NOMO-1 (cell line): ENCODE data around the gene LRATD1.

Experiments used
- DNase-seq, 2 experiments: peaks; one replicate each; lab custom pipeline; 2025; ENCODE audit not compliant: unreplicated experiment in 2 of 2; lab: John Stamatoyannopoulos, UW

Gene LRATD1

GRCh38 chr2:14633061-14633460, 544 bp downstream of the LRATD1 start:
- DNase-seq, result no peak

DNA sequence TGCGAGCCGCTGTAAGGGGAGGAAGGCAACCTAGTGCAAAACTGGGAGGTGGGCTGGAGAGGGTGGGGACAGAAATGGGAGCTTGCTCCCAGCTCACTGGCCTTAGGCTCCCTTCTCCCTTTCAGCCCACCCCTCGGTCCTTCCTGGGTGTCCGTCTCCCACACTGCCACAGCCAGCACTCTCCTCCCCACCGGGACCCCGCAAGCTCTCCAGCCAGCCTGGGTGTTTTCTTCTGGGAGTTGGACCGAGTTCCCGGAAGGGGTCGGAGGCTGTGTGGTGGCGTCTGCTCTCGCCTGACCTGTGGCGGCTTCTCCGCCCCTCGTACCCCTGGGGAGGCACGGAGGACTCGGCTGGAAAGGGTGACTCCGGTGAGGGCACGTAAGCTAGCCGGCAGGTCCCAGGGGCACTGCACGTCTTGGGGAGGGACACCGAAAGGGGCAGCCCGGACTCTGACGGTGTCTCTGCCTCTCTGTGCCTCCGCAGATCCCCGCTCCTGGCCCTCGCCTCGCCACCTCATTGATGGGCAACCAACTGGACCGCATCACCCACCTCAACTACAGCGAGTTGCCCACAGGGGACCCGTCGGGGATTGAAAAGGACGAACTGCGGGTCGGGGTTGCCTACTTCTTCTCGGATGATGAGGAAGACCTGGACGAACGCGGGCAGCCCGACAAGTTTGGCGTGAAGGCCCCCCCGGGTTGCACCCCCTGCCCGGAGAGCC, 1.1 kb downstream of the LRATD1 start:
- DNase-seq, result no peak

DNA sequence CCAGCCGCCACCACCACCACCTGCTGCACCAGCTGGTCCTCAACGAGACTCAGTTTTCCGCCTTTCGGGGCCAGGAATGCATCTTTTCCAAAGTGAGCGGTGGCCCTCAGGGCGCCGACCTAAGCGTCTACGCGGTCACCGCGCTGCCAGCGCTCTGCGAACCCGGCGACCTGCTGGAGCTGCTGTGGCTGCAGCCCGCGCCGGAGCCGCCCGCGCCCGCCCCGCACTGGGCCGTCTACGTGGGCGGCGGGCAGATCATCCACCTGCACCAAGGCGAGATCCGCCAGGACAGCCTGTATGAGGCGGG, 1.6 kb downstream of the LRATD1 start:
- no peak for DNase-seq

GRCh38 chr2:14634489-14635390, 2.2 kb downstream of the LRATD1 start:
- DNase-seq, result no peak

GRCh38 chr2:14635391-14635871, 2.9 kb downstream of the LRATD1 start:
- DNase-seq, result no peak

- no peak for DNase-seq
These were observed 6.0 kb downstream of the LRATD1 start for GRCh38 chr2:14638488-14638887.

GRCh38 chr2:14641116-14641515, 8.6 kb downstream of the LRATD1 start:
- DNase-seq, result no peak

- DNase-seq, result no peak
These were observed 10.0 kb downstream of the LRATD1 start for GRCh38 chr2:14642499-14642898.

DNA sequence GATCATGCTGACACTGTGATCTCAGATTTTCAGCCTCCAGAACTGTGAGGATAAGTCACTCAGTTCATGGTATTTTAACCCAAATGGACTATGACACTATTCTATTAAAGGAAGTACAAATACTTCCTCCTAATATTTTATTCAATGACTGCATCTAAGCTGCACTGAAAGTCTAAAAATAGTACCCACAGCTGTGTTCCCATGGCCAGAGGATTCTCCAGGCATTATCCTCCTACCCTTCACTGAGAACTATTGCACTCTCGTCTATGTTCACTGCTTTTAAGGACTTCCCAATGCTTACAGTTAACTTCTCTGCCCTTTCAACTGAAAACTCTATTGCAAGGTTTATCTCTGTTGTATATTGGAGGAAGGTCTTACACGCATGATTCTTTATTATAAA, 15.2 kb downstream of the LRATD1 start:
- no peak for DNase-seq

DNA sequence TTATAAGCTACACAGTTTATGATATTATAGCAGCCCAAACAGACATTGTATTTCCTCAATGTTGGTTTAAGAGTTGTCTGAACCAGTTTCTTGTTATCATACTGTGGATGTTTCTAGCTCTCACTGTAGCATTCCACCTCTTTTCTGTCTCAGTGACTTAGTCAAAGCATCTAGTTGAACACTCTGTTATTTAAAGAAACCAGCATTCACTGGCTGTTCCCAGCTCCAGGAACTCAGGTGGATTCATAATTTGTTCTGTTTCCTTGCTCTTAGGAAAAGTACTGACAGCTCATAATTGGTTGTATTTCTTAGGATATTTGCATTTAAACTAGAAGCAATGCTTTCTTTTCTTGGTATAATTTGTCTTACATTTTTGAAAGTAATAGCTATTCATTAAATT, 17.5 kb downstream of the LRATD1 start:
- no peak for DNase-seq

GRCh38 chr2:14654835-14655282, 22.3 kb downstream of the LRATD1 start:
- DNase-seq, result no peak

- DNase-seq, result no peak
These were observed 23.6 kb downstream of the LRATD1 start for GRCh38 chr2:14656146-14656545.

GRCh38 chr2:14661163-14661562, 28.6 kb downstream of the LRATD1 start:
- DNase-seq, result no peak

DNA sequence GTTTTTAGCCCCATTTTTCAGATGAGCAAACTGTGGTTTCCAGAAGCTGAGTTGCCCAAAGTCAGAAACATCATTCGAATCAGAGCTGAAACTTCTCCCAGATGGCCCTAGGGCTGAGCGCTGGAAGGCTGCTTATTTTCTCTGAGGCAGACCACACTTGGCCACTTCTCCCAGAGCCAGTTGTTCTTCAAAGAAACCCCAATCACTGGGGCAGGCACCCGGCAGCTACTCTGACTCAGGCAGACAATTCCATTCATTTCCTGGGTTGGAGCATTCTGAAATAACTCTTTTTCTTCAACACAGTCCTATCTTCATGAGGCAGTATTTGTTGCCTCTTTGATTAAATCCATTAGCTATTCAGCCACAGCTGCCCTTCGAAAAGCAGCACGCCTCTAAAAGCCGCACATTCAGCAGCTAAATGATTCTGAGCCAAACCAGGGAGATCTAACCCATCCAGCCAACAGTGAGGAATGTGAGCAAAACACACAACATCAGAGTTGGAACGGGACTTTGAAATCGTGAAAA, 40.9 kb downstream of the LRATD1 start:
- DNase-seq, result no peak

DNA sequence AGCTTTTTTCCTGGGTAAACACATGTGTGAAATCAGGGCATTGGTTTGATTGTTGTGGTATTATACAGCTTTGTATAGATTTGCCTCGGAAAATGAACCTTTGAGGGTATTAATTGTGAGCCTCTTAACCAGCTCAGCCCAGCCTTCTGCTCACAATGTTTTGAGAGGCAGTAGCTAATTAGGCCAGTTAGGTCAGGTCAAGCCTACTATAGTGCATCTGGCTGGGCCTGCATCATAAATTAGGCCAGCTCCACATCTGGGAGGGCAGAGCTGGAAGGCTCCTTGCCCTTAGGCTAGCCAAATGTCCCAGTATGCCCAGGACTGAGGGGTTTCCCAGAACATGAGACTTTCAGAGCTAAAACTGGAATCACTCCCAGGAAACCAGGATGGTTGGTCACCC, 43.0 kb downstream of the LRATD1 start:
- no peak for DNase-seq

DNA sequence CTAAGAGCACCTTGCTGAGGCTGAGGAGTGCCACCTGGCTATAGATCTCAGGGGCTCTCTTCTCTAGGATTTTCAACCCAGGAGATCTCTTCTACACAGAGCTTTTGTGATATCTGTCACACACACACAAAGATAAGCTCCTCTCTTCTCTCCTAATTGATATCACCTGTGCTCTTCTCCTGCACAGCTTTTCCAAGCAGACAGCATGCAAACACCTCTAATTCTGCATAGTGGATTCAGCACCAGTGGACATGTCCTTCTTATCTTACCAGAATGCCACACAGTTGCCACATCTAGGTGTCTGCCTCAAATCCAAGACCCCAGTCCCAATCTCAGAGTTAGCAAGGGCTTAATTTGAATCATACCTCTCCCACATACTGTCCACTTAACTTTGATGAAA, 43.9 kb downstream of the LRATD1 start:
- DNase-seq, result no peak

DNA sequence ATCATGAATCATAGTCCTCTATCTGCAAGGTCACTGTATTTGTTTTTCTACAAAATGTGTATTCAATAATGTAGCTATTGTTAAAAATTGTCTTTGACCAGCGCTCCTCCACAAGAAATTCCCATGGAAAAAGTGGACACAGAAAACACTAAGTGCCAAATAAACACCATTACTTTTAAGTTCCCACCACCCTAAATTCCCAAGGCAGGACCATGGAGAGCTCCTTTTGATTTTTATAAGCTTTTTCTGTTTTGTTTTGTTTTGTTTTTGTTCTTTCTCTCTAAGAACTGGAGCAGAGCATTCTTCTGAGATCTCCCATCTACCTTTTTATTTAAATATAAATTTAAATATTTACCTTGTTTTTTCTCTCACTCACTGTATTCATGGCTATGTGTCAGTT, 44.5 kb downstream of the LRATD1 start:
- no peak for DNase-seq

GRCh38 chr2:14678761-14679160, 46.2 kb downstream of the LRATD1 start:
- no peak for DNase-seq

GRCh38 chr2:14681608-14682007, 49.1 kb downstream of the LRATD1 start:
- DNase-seq, result no peak
